ENCODE data around the gene GVQW3. TPM values are rescaled to one million over a fixed set of nuclear protein-coding genes. Genes with fewer than 3 reads are reported as not detected.

GVQW3 gene
- total and polyA plus RNA-seq, 2 of the 13 experiments (the other 11 are each of a cell fraction or from before 2014, with no cell fraction given), result 5.0 to 5.6 TPM

DNA sequence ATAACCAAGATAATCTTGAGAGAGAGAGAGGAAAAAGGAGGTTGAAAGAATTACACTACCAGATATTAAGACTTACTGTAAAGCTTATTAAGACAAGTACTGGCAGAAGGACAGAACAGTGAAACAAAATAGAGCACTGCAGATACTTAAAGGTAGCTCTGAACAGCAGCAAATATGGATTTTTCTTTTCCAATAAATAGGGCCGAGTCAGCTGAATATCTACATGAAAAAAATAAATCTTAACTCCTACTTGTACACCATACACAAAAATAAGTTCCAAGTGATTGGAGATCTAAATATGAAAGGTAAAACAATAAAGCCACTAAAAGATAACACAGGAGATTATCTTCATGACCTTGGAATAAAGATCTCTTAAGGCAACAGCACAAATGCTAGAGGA lies 12.6 kb upstream of the GVQW3 start:
- H3K9me3 ChIP-seq (ENCODE audit: low read length), result no peaks in the 10 kb centered on the region
- BruUV-seq (replicated peaks), result no TSS peak
- H2AFZ ChIP-seq (ENCODE audit: low read length), result no peak overlapping the region
- DNase-seq (ENCODE audit: low spot score) (no peak), ATAC-seq (no peak), FAIRE-seq (no peak)
- H3K79me2 ChIP-seq (ENCODE audit: insufficient read depth, low read length), result peaks cover 67% of the 10 kb centered on the region
- POLR2A ChIA-PET, result no interaction called here
- peaks cover 45% of the 10 kb centered on the region for H3K4me1 ChIP-seq (ENCODE audit: insufficient read depth, low read length)
- intact Hi-C loops (cut with micrococcal nuclease; ENCODE audit: unreplicated experiment) (no loop called here), in situ Hi-C loops (cut with HindIII; ENCODE audit: extremely low pct_ligation_motif_present, low pct_unique_long_range_greater_than_20kb) (no loop called here)
- H3K36me3 ChIP-seq (replicated peaks in 1 of 2; ENCODE audit: control insufficient read depth in 1 of 2, insufficient read depth in 2 of 2, low read length in 2 of 2), result 0 out of 5 replicates have a peak, but pooled peaks cover 0 to 3% of the 10 kb centered on the region in 2 experiments
- H3K27ac ChIP-seq (ENCODE audit: extremely low read length, insufficient read depth, low read length), result no peak overlapping the region
- H3K4me3 ChIP-seq (replicated peaks in 1 of 3; ENCODE audit: insufficient read depth in 1 of 3, low read depth in 2 of 3, low read length in 3 of 3), result no peak overlapping the region
- H4K20me1 ChIP-seq (ENCODE audit: insufficient read depth, low read length), result no peaks in the 10 kb centered on the region
- no peak overlapping the region for H3K9ac ChIP-seq (ENCODE audit: insufficient read depth, low read depth, low read length)
- H3K4me2 ChIP-seq (ENCODE audit: low read depth, low read length), result no peak overlapping the region
- WGBS (ENCODE audit: low lambda C conversion rate), result 94% methylated on average over 1 of the region's 1 CpG
- CTCF ChIA-PET (ENCODE audit: low intra/inter-chr PET ratio, low total read pairs), result no interaction called here
- TF ChIP-seq ZNF879 (CRISPR knock-in tag; IDR thresholded peaks at IDR 0.05), result no peak
- TF ChIP-seq MAFF (IDR thresholded peaks at IDR 0.05; ENCODE audit: low read depth, low read length), result peak; percentile 67
- TF ChIP-seq, protein P1, sequence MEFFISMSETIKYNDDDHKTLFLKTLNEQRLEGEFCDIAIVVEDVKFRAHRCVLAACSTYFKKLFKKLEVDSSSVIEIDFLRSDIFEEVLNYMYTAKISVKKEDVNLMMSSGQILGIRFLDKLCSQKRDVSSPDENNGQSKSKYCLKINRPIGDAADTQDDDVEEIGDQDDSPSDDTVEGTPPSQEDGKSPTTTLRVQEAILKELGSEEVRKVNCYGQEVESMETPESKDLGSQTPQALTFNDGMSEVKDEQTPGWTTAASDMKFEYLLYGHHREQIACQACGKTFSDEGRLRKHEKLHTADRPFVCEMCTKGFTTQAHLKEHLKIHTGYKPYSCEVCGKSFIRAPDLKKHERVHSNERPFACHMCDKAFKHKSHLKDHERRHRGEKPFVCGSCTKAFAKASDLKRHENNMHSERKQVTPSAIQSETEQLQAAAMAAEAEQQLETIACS (CRISPR knock-in tag; IDR thresholded peaks at IDR 0.05), result no peak
- no peak for TF ChIP-seq ZNF788 (CRISPR knock-in tag; IDR thresholded peaks at IDR 0.05; ENCODE audit: borderline replicate concordance)
- peak; percentile 54 to 83 for TF ChIP-seq MAFK (conservative IDR thresholded peaks at IDR 0.05 in 1 of 2, IDR thresholded peaks at IDR 0.05 in 1 of 2; ENCODE audit: low read length in 2 of 2)
- H3K27me3 ChIP-seq (ENCODE audit: control insufficient read depth in 1 of 2, insufficient read depth in 2 of 2, low read length in 2 of 2), result no peaks in the 10 kb centered on the region

GRCh38 chr11:76369406-76369805 lies 11.7 kb upstream of the GVQW3 start:
- POLR2A ChIA-PET, result no interaction called here
- intact Hi-C loops (cut with micrococcal nuclease; ENCODE audit: unreplicated experiment), result no loop called here
- H3K9me3 ChIP-seq (ENCODE audit: low read length), result no peaks in the 10 kb centered on the region
- no peaks in the 10 kb centered on the region; a peak in 1 of 5 replicates for H3K36me3 ChIP-seq (replicated peaks in 1 of 2; ENCODE audit: control insufficient read depth in 1 of 2, insufficient read depth in 2 of 2, low read length in 2 of 2)
- BruUV-seq (replicated peaks), result no TSS peak
- ATAC-seq, result no peak
- H3K4me2 ChIP-seq (ENCODE audit: low read depth, low read length), result no peak overlapping the region
- in situ Hi-C loops (cut with HindIII; ENCODE audit: extremely low pct_ligation_motif_present, low pct_unique_long_range_greater_than_20kb), result no loop called here
- FAIRE-seq, result no peak
- no peak overlapping the region for H2AFZ ChIP-seq (ENCODE audit: low read length)
- H3K79me2 ChIP-seq (ENCODE audit: insufficient read depth, low read length), result peaks cover 77% of the 10 kb centered on the region
- H3K27ac ChIP-seq (ENCODE audit: extremely low read length, insufficient read depth, low read length), result no peak overlapping the region
- no peak overlapping the region for H3K4me3 ChIP-seq (replicated peaks in 1 of 3; ENCODE audit: insufficient read depth in 1 of 3, low read depth in 2 of 3, low read length in 3 of 3)
- no peaks in the 10 kb centered on the region for H3K27me3 ChIP-seq (ENCODE audit: control insufficient read depth in 1 of 2, insufficient read depth in 2 of 2, low read length in 2 of 2)
- CTCF ChIA-PET (ENCODE audit: low intra/inter-chr PET ratio, low total read pairs), result no interaction called here
- no peak overlapping the region for H3K9ac ChIP-seq (ENCODE audit: insufficient read depth, low read depth, low read length)
- H3K4me1 ChIP-seq (ENCODE audit: insufficient read depth, low read length), result peaks cover 45% of the 10 kb centered on the region
- TF ChIP-seq ZNF687 (CRISPR knock-in tag; IDR thresholded peaks at IDR 0.05), result no peak
- no peak for TF ChIP-seq FOSL2 (CRISPR knock-in tag; IDR thresholded peaks at IDR 0.05)
- TF ChIP-seq ETV6 (CRISPR knock-in tag; conservative IDR thresholded peaks at IDR 0.05), result no peak
- peak; percentile 34; the same call in 1 of the 2 replicates for TF ChIP-seq SALL1 (CRISPR knock-in tag; IDR thresholded peaks at IDR 0.05)
- no peak for TF ChIP-seq ZNF598 (CRISPR knock-in tag; IDR thresholded peaks at IDR 0.05; ENCODE audit: borderline replicate concordance)
- TF ChIP-seq ZNF33A (CRISPR knock-in tag; IDR thresholded peaks at IDR 0.05; ENCODE audit: borderline replicate concordance), result no peak
- TF ChIP-seq GABPB1 (CRISPR knock-in tag; IDR thresholded peaks at IDR 0.05), result no peak
- WGBS (ENCODE audit: low lambda C conversion rate), result 78% methylated on average over 6 of the region's 6 CpGs
- H4K20me1 ChIP-seq (ENCODE audit: insufficient read depth, low read length), result no peaks in the 10 kb centered on the region
- no peak for DNase-seq (ENCODE audit: low spot score)
